GM12872 (cell line): ENCODE results near the gene TRPC5OS.

Experiments used
- TF ChIP-seq, protein P1 (sequence below): IDR thresholded peaks from 3 replicates; pipeline ENCODE4 v1.5.1; 2011; ENCODE audit warnings: low read depth, mild to moderate bottlenecking, low read length, moderate library complexity; ENCODE audit not compliant: insufficient read depth

TRPC5OS gene

DNA sequence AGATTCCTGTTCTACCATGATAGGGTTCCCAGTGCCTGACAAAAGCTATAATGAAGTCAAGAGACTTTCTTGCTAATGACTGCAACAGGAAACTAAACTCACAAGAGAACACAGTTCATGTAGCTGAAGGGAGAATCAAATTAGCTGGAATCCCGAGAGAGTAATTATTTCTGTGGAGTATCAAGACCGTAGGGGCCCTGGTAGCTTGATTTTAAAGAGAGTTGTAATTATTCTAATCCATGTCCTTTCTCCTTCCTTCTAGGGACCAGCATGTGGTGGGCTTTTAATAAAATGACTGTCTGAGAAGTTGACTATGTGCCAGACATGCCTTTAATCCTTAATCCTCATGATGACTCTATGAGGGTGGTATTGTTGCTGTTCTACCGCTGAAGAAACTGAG lies 1.7 kb upstream of the TRPC5OS start:
- TF ChIP-seq, protein P1, sequence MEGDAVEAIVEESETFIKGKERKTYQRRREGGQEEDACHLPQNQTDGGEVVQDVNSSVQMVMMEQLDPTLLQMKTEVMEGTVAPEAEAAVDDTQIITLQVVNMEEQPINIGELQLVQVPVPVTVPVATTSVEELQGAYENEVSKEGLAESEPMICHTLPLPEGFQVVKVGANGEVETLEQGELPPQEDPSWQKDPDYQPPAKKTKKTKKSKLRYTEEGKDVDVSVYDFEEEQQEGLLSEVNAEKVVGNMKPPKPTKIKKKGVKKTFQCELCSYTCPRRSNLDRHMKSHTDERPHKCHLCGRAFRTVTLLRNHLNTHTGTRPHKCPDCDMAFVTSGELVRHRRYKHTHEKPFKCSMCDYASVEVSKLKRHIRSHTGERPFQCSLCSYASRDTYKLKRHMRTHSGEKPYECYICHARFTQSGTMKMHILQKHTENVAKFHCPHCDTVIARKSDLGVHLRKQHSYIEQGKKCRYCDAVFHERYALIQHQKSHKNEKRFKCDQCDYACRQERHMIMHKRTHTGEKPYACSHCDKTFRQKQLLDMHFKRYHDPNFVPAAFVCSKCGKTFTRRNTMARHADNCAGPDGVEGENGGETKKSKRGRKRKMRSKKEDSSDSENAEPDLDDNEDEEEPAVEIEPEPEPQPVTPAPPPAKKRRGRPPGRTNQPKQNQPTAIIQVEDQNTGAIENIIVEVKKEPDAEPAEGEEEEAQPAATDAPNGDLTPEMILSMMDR: no peak

DNA sequence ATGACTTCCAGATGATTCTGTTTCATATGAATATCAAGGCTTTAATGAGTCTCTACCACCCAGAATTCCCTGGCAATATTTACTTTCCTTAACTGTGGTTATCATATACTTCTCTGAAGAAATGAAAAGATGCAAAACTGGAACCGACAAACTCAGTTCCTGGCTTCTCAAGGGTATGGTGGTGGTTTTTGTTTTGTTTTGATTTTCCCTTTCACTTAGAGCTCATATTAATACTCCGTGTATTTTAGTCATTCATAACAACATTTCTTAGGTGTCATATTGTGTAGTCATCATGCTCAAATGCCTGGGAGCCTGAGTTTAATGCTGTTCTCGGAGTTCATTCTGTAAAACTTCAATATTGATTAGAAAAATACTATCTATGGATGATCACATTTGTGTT lies 665 bp downstream of the TRPC5OS start:
- TF ChIP-seq, protein P1: no peak

DNA sequence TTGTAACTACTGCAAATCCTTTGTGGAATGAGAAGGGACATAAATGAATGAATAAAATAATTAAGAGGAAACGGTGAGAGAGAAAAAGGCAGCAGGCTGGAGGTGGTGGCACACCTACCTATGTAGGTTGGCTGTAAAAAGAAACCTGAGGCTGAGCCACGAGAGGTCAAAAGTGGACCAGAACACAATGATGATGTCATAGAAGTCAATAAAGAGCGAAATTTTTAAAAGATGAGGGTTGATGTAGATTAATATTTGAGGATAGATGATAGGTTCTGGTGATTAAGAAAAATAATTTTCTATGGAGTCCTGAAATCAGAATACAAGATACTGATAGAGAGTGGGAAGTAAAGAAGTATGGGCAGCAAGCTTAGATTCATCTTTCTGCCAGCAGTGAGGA lies 1.7 kb downstream of the TRPC5OS start:
- TF ChIP-seq, protein P1: no peak

DNA sequence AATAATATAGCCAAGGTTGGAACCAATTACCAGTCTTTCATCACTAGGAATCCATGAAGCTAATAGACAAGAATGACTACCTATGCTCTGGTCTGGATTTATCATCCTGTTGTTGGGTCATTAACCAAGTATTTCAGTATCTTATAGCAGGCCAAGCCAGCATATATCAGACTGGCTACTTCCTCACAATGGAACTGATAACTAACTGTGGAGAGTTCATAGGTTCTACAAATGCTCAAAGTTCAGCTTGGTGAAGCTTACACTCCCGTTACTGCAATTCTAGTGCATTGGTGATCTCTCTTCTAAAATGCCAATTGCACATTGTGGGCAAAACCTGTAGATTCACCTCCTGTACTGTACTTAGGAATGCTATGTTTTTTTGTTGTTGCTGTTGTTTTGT lies 4.8 kb downstream of the TRPC5OS start:
- TF ChIP-seq, protein P1: no peak

DNA sequence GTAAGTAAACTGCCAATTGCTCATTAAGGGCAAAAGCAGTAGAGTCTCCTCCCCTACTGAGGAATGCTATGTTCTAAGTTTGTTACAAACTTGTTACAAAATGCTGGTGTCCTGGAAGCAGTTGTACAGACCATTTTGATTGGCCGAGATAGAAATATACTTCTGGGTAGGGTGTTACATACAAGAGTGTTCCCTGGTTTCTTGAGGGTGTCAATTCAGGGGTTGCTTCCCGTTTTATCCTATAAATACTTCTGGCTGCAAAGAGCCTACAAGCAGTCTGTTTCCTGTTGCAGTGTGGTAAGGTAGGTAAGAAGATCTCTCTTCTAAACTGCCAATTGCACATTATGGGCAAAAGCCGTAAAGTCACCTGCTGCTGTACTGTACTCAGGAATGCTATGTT lies 5.7 kb downstream of the TRPC5OS start:
- TF ChIP-seq, protein P1: no peak

DNA sequence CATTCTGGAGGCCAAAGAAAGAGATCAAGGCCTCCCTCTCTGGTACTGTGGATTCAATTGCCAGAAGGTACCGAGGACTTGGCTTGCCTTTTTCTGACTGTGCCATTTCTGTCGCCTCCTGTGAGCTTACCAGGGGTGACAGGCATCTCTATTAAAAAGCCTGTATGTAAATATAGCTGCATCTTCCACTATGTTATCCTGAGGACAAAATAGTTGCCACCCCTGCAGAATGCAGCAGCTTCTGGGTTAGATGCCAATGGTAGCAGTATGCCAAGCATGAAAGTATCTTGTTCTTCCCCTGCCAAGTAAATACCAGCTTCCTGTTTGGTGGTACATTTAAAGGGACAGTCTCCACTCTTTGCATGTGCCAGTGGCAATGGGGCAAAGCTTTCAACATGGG lies 10.7 kb downstream of the TRPC5OS start:
- TF ChIP-seq, protein P1: no peak

DNA sequence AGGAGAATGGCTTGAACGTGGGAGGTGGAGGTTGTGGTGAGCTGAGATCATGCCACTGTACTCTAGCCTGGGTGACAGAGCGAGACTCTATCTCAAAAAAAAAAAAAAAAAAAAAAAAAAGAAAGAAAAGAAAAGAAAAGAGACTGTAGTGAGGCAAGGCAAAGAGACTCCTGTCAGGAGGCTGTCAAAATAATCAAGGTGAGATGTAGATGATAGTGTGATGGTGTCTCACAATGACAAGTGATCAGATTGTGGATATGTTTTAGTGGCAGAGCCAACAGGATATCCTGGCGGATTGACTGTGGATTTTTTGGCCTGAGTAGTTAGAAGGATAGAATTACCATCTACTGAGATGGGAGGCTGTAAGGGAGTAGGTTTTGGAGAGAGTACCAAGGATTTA lies 12.6 kb downstream of the TRPC5OS start:
- TF ChIP-seq, protein P1: no peak

DNA sequence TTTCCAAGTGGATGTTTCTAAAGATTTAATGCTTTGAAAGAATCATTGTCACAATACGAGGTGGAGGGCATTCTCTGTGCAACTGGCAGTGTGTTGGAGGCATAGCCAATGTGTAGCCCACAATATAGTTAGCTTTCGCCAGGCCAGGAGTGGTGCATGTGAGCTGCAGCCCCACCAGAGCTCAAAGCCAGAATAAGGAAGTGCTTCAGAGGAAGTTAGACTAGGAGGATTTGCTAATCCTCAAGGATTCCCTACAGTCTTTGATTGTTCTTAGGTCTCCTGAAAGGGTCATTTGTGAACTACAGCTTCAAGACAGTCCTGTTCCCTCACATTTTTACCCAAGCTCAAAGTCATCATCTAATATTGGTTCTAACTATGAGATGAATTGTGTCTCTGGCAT lies 16.4 kb downstream of the TRPC5OS start:
- TF ChIP-seq, protein P1: no peak
